GM13977 (cell line): ENCODE measurements around the gene MMP1.

Source experiments
- DNase-seq: peaks from one replicate; pipeline ENCODE4 v3.0.0; 2012; ENCODE audit warnings: low spot score
- in situ Hi-C: fragments of 300-500 bp; cut with MboI; formaldehyde crosslinking; loops from one replicate; pipeline ENCODE4 v1.12.0; 2022; ENCODE audit warnings: low sequenced_read_pairs, low pct_unique_long_range_greater_than_20kb, mixed read lengths, inconsistent platforms; ENCODE audit not compliant: unreplicated experiment
- TF ChIP-seq, protein P1 (sequence below): IDR thresholded peaks from 2 replicates; pipeline ENCODE4 v1.5.1; 2012; ENCODE audit warnings: mild to moderate bottlenecking, control low read depth; ENCODE audit not compliant: insufficient read depth; ENCODE audit errors: extremely low read depth, missing control alignments

The MMP1 gene

DNA sequence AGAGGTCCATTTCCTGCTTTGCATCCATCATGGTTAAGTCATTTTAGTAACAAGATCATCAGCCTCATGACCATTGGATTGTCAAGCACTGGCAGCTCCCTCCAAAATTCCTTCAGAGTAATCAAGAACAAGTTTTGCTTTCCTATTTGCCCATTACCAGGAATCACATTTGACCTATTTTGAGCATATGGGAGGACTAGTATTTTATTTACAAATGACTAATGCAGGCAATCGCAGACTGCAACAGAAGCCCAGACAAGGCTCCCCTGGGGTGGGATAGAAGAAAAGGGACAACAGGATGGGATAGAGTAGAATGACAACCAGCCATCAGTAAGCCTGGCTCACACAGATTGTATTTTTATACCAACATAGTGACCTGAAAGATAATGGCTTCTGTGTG lies 26.6 kb downstream of the MMP1 start:
- DNase-seq: no peak
- TF ChIP-seq, protein P1, sequence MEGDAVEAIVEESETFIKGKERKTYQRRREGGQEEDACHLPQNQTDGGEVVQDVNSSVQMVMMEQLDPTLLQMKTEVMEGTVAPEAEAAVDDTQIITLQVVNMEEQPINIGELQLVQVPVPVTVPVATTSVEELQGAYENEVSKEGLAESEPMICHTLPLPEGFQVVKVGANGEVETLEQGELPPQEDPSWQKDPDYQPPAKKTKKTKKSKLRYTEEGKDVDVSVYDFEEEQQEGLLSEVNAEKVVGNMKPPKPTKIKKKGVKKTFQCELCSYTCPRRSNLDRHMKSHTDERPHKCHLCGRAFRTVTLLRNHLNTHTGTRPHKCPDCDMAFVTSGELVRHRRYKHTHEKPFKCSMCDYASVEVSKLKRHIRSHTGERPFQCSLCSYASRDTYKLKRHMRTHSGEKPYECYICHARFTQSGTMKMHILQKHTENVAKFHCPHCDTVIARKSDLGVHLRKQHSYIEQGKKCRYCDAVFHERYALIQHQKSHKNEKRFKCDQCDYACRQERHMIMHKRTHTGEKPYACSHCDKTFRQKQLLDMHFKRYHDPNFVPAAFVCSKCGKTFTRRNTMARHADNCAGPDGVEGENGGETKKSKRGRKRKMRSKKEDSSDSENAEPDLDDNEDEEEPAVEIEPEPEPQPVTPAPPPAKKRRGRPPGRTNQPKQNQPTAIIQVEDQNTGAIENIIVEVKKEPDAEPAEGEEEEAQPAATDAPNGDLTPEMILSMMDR: no peak
- in situ Hi-C loops: no loop called here

DNA sequence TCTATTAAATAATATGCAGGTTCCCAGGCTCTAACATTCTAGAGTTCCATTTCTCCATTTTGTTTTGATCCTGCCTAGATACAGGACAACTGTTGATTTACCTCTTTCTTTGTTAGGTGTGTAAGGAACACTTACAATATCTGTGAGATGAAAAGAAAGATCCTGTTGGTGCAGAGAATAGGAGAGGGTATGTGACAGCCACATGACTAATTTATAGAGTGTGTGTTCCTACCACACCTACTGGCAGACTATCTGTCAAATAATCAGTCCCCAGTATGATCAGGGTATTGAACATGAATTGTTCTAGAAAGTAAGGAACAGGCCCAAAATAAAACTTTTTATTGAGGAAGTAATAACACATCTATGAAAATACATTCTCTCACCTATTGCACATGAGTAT lies 27.8 kb downstream of the MMP1 start:
- in situ Hi-C loops: no loop called here
- TF ChIP-seq, protein P1: no peak
- DNase-seq: no peak

DNA sequence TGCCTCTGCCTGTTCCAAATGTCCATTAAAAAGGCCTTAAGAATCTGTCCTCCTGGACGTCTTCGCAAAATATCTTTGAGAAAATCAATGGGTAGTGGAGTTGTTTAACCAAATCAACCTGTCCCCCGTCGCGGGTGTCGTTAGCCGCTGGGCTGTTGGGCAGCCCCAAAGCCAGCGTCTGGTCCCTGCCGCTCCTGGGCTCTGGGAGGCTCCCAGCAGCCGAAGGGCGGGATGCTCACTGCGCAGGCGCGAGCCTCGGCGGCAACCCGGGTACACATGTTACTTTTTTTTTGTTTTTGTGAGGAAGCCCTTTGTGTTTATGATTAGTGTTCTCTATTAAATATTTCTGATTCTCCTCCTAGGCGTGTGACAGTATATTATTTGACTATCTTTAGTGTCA lies 30.2 kb downstream of the MMP1 start:
- TF ChIP-seq, protein P1: no peak
- in situ Hi-C loops: no loop called here
- no peak for DNase-seq

DNA sequence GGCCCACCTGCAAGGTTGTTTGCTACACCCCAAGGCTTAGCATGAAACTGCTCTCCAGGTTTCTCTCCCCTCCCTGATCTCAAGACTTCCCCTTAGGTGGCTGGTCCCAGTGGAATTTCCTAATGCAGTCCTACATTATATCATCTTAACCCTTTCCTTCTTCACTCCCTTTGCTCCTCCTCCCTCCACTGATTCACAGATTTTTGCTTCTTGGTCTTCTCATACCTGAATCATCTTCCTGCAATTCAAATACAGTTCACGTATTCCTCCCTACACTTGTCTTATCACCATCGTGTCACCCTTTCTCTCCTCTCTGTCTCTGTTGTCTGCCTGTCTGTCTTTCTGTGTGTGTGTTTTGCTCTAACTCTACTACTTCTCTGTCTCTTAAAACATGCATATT lies 34.5 kb downstream of the MMP1 start:
- TF ChIP-seq, protein P1: no peak
- in situ Hi-C loops: no loop called here
- no peak for DNase-seq

DNA sequence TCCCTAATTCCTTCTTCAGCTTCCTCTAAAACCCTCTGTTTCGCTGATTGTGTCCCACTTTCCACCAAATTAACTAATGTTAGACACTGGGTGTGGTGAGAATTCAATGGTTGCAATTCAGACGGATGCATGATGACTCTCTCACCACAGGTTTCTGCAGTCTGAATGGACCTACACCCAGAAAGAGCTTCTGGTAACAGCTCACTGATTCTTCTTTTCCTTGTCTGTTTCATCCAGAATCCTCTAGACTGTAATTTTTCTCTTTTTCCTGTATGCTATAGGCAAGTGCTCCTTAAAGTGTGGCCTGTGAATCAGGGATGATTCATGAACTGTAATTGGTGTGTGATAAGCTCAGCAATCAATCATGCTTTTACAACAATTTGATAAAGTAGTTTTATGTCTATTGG lies 35.6 kb downstream of the MMP1 start:
- in situ Hi-C loops: no loop called here
- TF ChIP-seq, protein P1: no peak
- no peak for DNase-seq

DNA sequence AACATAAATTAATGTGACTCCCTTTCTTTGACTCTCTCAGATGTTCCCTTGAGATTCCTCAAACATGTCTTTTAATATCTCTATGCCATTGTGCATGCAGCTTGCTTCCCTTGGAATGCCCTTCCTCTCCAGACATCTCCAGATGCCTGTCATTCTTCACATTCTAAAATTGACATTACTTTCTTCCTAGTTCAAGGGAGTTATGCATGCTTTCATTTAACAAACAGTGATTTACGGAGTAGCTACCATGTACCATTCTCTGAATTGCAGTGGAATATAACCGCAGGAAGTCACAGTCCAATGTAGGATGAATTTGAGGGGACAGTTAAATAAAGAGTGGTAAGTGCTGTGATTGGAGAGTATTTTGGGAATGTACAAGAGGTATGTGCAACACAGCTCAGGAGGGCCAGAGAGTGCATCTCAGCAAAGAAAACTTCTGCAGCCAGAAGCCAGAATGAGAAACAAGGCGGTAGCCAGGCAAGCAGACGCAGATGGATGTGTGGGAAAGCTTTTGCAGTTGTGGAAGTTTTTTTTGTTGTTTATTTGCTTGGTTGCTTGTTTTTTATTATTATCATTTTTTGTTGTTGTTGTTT lies 36.2 kb downstream of the MMP1 start:
- DNase-seq: no peak
- in situ Hi-C loops: no loop called here
- TF ChIP-seq, protein P1: no peak
